ENCODE measurements around the gene ARL6IP4. TPM values are rescaled to one million over a fixed set of nuclear protein-coding genes. Genes with fewer than 3 reads are reported as not detected.

Gene ARL6IP4
- total and polyA plus RNA-seq, 10 of the 15 experiments (the other 5 are each of a cell fraction or from before 2014, with no cell fraction given), result 2.5 to 320 (median 188) TPM

- no peak overlapping the region for H3K9ac ChIP-seq (ENCODE audit: control insufficient read depth, insufficient read depth, low read length)
- no peaks in the 10 kb centered on the region for H3K79me2 ChIP-seq (ENCODE audit: control insufficient read depth, insufficient read depth, low read length)
- peaks cover 33% of the 10 kb centered on the region for H3K4me1 ChIP-seq (ENCODE audit: control insufficient read depth, insufficient read depth, low read length)
- intact Hi-C loops (cut with micrococcal nuclease; ENCODE audit: unreplicated experiment) (no loop called here), in situ Hi-C loops (cut with MboI) (loop anchor here (5.0 kb wide), 2 partner anchors 93 to 158 kb away; no protein-coding TSS in a partner anchor)
- no TSS peak for BruUV-seq (replicated peaks)
- 78% methylated on average over 20 of the region's 27 CpGs for WGBS (ENCODE audit: insufficient coverage, insufficient replicate concordance, low lambda C conversion rate, missing lambda C conversion rate)
- no peaks in the 10 kb centered on the region for H4K20me1 ChIP-seq (ENCODE audit: control insufficient read depth, insufficient read depth)
- H2AFZ ChIP-seq (ENCODE audit: control insufficient read depth, low read depth, low read length), result no peak overlapping the region
- FAIRE-seq (no peak), ATAC-seq (no peak), DNase-seq (ENCODE audit: low read depth, low spot score) (no peak)
- no peak for TF ChIP-seq SREBF2 (IDR thresholded peaks at IDR 0.05; ENCODE audit: low read length)
- TF ChIP-seq, protein P1, sequence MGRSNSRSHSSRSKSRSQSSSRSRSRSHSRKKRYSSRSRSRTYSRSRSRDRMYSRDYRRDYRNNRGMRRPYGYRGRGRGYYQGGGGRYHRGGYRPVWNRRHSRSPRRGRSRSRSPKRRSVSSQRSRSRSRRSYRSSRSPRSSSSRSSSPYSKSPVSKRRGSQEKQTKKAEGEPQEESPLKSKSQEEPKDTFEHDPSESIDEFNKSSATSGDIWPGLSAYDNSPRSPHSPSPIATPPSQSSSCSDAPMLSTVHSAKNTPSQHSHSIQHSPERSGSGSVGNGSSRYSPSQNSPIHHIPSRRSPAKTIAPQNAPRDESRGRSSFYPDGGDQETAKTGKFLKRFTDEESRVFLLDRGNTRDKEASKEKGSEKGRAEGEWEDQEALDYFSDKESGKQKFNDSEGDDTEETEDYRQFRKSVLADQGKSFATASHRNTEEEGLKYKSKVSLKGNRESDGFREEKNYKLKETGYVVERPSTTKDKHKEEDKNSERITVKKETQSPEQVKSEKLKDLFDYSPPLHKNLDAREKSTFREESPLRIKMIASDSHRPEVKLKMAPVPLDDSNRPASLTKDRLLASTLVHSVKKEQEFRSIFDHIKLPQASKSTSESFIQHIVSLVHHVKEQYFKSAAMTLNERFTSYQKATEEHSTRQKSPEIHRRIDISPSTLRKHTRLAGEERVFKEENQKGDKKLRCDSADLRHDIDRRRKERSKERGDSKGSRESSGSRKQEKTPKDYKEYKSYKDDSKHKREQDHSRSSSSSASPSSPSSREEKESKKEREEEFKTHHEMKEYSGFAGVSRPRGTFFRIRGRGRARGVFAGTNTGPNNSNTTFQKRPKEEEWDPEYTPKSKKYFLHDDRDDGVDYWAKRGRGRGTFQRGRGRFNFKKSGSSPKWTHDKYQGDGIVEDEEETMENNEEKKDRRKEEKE (IDR thresholded peaks at IDR 0.05), result no peak
- TF ChIP-seq CEBPB (IDR thresholded peaks at IDR 0.05; ENCODE audit: borderline replicate concordance in 1 of 2, low read depth in 2 of 2, low read length in 2 of 2), result no peak
- no peak for TF ChIP-seq NFXL1 (IDR thresholded peaks at IDR 0.05; ENCODE audit: borderline replicate concordance)
- TF ChIP-seq ZNF207 (IDR thresholded peaks at IDR 0.05; ENCODE audit: borderline replicate concordance), result no peak
- TF ChIP-seq FOXM1 (IDR thresholded peaks at IDR 0.05; ENCODE audit: low read depth, low read length), result no peak
- no peak for TF ChIP-seq SRF (IDR thresholded peaks at IDR 0.05; ENCODE audit: low read depth in 2 of 2, low read length in 2 of 2)
- CTCF ChIA-PET, result interaction anchor here (0.5 to 9.1 kb wide), 5 partner anchors 49 to 287 kb away, joined by 3 to 127 read pairs (median 4); no protein-coding TSS in a partner anchor
- no peaks in the 10 kb centered on the region for H3K27me3 ChIP-seq (replicated peaks in 1 of 2; ENCODE audit: control insufficient read depth in 2 of 2, insufficient read depth in 2 of 2, low read length in 1 of 2)
- POLR2A ChIA-PET, result no interaction called here
- RAD21 ChIA-PET (ENCODE audit: unreplicated experiment), result interaction anchor here (0.7 to 7.3 kb wide), 5 partner anchors 61 to 108 kb away, joined by 3 to 72 read pairs (median 4); no protein-coding TSS in a partner anchor
- SMC1A ChIA-PET (ENCODE audit: uncharacterized antibody, unreplicated experiment), result interaction anchor here (0.9 to 8.9 kb wide), 10 partner anchors 11 to 156 kb away, joined by 3 to 100 read pairs (median 4); partner anchors contain the start of genes ABCB9 and VPS37B
- no peaks in the 10 kb centered on the region for H3K36me3 ChIP-seq (ENCODE audit: control insufficient read depth in 2 of 2, insufficient read depth in 2 of 2, low read length in 1 of 2)
- H3K9me3 ChIP-seq (replicated peaks; ENCODE audit: control insufficient read depth, insufficient read depth, low read length), result no peaks in the 10 kb centered on the region; the same call in 2 of the 3 replicates
- H3K27ac ChIP-seq (ENCODE audit: control insufficient read depth, insufficient read depth), result no peak overlapping the region
- no peak overlapping the region for H3K4me3 ChIP-seq
- no peak overlapping the region for H3K4me2 ChIP-seq (ENCODE audit: control insufficient read depth, insufficient read depth)
Observed at GRCh38 chr12:122949816-122950675, 30.4 kb upstream of the ARL6IP4 start.

Measured in GM12878 (cell line).